Measurements from ENCODE around the gene GBF1.

Gene GBF1

DNA sequence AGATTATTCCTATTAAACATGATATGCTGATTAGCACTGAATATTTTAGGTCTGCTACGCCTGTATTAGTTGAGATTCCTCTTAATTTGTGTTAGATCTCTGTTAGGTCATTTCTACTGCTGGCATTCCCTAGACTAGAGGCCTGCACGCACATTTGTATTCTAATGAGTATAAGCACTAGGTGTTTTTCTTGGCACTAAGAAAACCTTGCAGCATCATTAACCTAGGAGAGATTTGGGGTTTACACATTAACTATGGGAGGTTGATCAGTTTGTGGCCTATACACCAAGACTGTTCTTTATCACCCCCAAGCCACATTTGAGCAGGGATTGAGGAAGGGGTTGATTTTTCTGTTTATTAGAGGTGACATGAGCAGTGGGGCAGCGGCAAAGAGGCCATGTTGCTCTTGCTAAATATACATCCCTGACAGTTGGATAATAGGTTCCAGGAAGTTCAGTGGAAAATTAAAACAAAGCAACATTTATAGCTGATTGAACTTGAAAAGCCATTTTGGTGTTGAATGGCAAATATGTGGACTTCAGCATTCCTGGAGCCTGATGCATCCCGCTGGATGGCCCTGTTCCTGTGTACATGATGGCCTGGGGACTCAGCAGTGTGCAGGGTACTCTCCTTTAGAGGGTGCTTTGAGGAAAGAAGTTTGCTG, 65.2 kb downstream of the GBF1 start:
- no peaks in the 10 kb centered on the region for H3K9me3 ChIP-seq (ENCODE audit: low read length)
- H3K4me1 ChIP-seq (ENCODE audit: insufficient read depth, low read length) = peaks cover 45% of the 10 kb centered on the region
- no peak overlapping the region for H3K9ac ChIP-seq (ENCODE audit: low read length)
- no peaks in the 10 kb centered on the region for H3K36me3 ChIP-seq (ENCODE audit: insufficient read depth, low read length)
- H3K27ac ChIP-seq (ENCODE audit: low read depth, low read length) = no peak overlapping the region
- H3K27me3 ChIP-seq (ENCODE audit: control insufficient read depth in 1 of 2, insufficient read depth in 2 of 2, low read length in 2 of 2) = no peaks in the 10 kb centered on the region
- no peak overlapping the region for H3K4me3 ChIP-seq (ENCODE audit: low read depth in 1 of 2, low read length in 2 of 2)

DNA sequence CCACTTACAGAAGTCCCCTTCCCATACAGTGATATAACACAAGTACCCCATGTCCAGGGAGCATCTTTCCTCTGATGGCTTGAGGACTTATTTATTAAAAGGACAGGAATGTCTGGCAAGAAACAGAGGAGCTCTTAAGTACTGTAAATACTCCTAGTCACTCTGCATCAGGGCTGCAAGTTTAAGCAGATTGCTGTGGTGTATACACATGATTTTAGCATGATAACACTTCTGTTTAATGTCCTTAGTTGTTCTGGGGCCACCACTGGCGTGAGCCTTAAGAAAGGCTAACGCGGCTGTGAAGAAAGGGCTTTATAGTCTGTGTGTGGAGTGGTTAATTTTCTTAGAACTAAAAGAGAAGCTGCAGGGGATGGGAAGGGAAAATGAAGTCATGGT, 65.7 kb downstream of the GBF1 start:
- Histone ChIP-seq H3K9ac (ENCODE audit: low read length) (no peak overlapping the region), H3K4me1 (ENCODE audit: insufficient read depth, low read length) (peaks cover 45% of the 10 kb centered on the region), H3K27me3 (ENCODE audit: control insufficient read depth in 1 of 2, insufficient read depth in 2 of 2, low read length in 2 of 2) (no peaks in the 10 kb centered on the region), H3K36me3 (ENCODE audit: insufficient read depth, low read length) (no peaks in the 10 kb centered on the region), H3K4me3 (ENCODE audit: low read depth in 1 of 2, low read length in 2 of 2) (no peak overlapping the region), H3K27ac (ENCODE audit: low read depth, low read length) (no peak overlapping the region), H3K9me3 (ENCODE audit: low read length) (no peaks in the 10 kb centered on the region)

DNA sequence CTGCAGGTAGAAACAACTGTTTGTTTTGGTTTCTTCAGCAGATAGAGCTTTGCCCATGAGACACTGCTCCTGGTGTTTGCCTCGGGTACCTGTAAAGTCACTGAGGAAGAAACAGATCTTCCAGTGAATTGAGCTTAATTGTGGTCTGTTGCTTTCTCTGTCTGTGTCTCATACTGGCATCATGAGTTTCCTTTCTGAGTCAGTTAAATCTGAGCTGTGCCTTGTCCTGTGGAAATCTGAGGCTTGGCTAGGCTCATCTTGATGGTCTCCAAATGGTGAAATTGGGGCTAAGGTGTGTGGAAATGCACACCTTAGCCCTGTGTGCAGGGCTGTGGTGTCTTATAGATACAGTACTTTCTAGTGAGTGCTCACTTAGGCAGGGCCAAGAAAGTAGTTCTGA, 67.4 kb downstream of the GBF1 start:
- Histone ChIP-seq H3K9me3 (ENCODE audit: low read length) (no peaks in the 10 kb centered on the region), H3K9ac (ENCODE audit: low read length) (no peak overlapping the region), H3K4me1 (ENCODE audit: insufficient read depth, low read length) (peaks cover 45% of the 10 kb centered on the region), H3K4me3 (ENCODE audit: low read depth in 1 of 2, low read length in 2 of 2) (no peak overlapping the region), H3K27ac (ENCODE audit: low read depth, low read length) (no peak overlapping the region), H3K36me3 (ENCODE audit: insufficient read depth, low read length) (no peaks in the 10 kb centered on the region), H3K27me3 (ENCODE audit: control insufficient read depth in 1 of 2, insufficient read depth in 2 of 2, low read length in 2 of 2) (no peaks in the 10 kb centered on the region)

DNA sequence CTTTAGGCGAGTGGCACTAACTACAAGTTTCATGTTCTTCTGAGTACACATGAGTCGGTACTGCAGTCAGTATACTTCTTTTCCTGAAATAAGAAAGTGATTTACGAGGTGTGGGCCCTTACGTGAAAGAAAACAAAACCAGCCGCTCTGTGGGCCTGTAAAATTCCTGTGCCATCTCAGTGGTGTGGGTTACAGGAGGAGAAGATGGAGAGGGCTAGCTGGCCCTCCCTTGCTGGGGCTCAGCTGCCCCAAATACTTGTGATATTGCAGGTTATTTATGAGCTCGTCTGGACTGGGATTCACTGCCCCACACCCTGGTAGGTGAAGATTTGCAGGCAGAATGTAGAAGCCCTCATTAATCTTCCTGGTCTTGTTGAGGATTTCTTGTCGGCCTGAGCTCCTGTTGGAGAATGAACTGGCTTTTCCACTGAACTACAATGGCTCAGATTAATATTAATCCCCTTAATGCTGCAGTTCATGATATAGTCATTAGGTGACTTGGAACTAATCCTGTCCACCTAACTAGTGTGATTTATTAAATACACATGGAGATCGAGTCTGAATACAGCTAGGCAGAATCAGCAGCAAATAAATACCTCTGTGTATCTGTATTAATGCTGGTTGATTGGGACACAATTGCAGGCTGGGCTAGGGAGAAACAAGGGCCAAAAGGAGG, 68.0 kb downstream of the GBF1 start:
- Histone ChIP-seq H3K4me1 (ENCODE audit: insufficient read depth, low read length) (peaks cover 45% of the 10 kb centered on the region), H3K27ac (ENCODE audit: low read depth, low read length) (no peak overlapping the region), H3K4me3 (ENCODE audit: low read depth in 1 of 2, low read length in 2 of 2) (no peak overlapping the region), H3K36me3 (ENCODE audit: insufficient read depth, low read length) (no peaks in the 10 kb centered on the region), H3K27me3 (ENCODE audit: control insufficient read depth in 1 of 2, insufficient read depth in 2 of 2, low read length in 2 of 2) (no peaks in the 10 kb centered on the region), H3K9me3 (ENCODE audit: low read length) (no peaks in the 10 kb centered on the region), H3K9ac (ENCODE audit: low read length) (no peak overlapping the region)

DNA sequence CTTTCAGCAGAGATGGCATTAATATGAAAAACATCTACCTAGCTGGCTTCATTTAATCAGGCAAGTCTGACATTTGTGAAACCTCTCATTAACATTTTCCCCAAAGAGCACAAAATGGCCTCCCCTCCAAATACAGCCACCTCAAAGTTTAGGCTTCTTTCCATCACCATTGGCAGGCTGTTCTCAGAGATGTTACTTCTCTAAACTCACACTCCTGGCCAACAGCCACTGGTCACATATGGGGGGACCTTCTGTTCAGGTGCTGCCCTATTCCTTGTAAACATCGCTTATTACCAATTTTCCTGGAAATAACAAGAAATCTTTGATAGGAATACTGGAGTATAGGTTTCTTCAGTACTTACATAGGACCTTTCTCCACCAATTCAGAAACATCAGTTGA, 69.5 kb downstream of the GBF1 start:
- no peak overlapping the region for H3K9ac ChIP-seq (ENCODE audit: low read length)
- no peak overlapping the region for H3K4me3 ChIP-seq (ENCODE audit: low read depth in 1 of 2, low read length in 2 of 2)
- H3K36me3 ChIP-seq (ENCODE audit: insufficient read depth, low read length) = no peaks in the 10 kb centered on the region
- H3K27me3 ChIP-seq (ENCODE audit: control insufficient read depth in 1 of 2, insufficient read depth in 2 of 2, low read length in 2 of 2) = no peaks in the 10 kb centered on the region
- H3K9me3 ChIP-seq (ENCODE audit: low read length) = no peaks in the 10 kb centered on the region
- H3K4me1 ChIP-seq (ENCODE audit: insufficient read depth, low read length) = peaks cover 45% of the 10 kb centered on the region
- H3K27ac ChIP-seq (ENCODE audit: low read depth, low read length) = no peak overlapping the region

DNA sequence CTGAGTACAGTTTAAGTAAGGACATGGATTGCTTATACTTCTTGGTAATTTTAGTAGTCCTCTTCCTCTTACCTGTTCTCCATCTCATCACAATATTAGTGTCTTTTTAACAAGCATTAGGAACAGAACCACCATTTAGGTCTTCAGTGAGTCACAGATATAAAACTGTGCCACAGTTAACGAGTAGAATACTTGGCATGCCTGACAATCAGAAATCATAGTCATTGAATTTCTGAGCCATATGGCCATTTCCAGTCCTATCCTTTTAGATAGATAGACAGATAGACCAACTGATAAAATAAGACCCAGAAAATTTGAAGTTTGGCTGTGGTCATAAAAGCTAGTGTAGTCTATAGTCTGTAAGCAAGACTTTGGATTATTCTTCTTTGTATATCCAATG, 71.1 kb downstream of the GBF1 start:
- H3K36me3 ChIP-seq (ENCODE audit: insufficient read depth, low read length) = no peaks in the 10 kb centered on the region
- H3K27me3 ChIP-seq (ENCODE audit: control insufficient read depth in 1 of 2, insufficient read depth in 2 of 2, low read length in 2 of 2) = no peaks in the 10 kb centered on the region
- H3K27ac ChIP-seq (ENCODE audit: low read depth, low read length) = no peak overlapping the region
- H3K4me3 ChIP-seq (ENCODE audit: low read depth in 1 of 2, low read length in 2 of 2) = no peak overlapping the region
- no peaks in the 10 kb centered on the region for H3K9me3 ChIP-seq (ENCODE audit: low read length)
- peaks cover 31% of the 10 kb centered on the region for H3K4me1 ChIP-seq (ENCODE audit: insufficient read depth, low read length)
- H3K9ac ChIP-seq (ENCODE audit: low read length) = no peak overlapping the region

DNA sequence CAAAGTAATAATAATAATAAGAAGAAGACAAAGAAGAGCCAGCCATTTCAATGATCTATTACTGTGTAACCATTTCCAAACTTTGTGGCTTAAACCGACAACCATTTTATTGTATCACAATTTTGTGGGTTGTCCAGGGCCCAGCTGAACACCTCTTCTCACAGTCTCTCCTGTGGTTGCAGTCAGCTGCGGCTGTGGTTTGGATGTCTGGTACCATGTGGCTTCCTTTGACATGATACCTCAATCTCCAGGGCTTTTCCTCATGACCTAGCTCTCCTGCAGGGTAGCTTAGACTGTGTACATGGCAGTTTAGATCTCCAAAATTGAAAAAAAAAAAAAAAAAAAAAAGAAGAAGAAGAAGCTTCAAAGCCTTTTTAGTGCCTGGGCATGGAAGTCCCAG, 77.6 kb downstream of the GBF1 start:
- no peak overlapping the region for H3K27ac ChIP-seq (ENCODE audit: low read depth, low read length)
- H3K36me3 ChIP-seq (ENCODE audit: insufficient read depth, low read length) = no peaks in the 10 kb centered on the region

DNA sequence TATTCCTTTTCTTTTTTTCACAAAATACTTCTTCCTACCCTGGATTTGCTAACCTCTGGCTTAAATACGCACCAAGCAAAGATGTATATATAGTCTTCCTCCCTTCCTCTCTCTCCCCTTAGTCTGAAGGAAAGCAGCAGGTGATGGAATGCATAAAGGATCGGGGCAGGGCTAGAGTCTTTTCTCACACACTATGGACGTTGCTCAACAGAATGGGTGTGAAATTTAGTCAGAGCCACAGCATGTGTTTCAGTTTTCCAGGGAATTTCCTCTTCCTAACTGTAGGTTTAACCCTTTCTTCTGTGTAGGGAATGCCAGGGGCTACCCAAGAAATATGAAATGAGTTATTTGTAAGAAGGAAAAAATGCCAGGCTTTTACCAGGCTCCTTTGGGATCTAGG, 78.7 kb downstream of the GBF1 start:
- Histone ChIP-seq H3K4me3 (ENCODE audit: low read depth in 1 of 2, low read length in 2 of 2) (no peak overlapping the region), H3K36me3 (ENCODE audit: insufficient read depth, low read length) (no peaks in the 10 kb centered on the region), H3K9ac (ENCODE audit: low read length) (no peak overlapping the region), H3K27me3 (ENCODE audit: control insufficient read depth in 1 of 2, insufficient read depth in 2 of 2, low read length in 2 of 2) (no peaks in the 10 kb centered on the region), H3K27ac (ENCODE audit: low read depth, low read length) (no peak overlapping the region), H3K9me3 (ENCODE audit: low read length) (no peaks in the 10 kb centered on the region), H3K4me1 (ENCODE audit: insufficient read depth, low read length) (peaks cover 14% of the 10 kb centered on the region)

More for the DNA sequence above, 77.6 kb downstream of the GBF1 start:
- no peaks in the 10 kb centered on the region for H3K27me3 ChIP-seq (ENCODE audit: control insufficient read depth in 1 of 2, insufficient read depth in 2 of 2, low read length in 2 of 2)
- H3K4me3 ChIP-seq (ENCODE audit: low read depth in 1 of 2, low read length in 2 of 2) = no peak overlapping the region
- H3K9ac ChIP-seq (ENCODE audit: low read length) = no peak overlapping the region
- H3K4me1 ChIP-seq (ENCODE audit: insufficient read depth, low read length) = peaks cover 14% of the 10 kb centered on the region
- no peaks in the 10 kb centered on the region for H3K9me3 ChIP-seq (ENCODE audit: low read length)

DNA sequence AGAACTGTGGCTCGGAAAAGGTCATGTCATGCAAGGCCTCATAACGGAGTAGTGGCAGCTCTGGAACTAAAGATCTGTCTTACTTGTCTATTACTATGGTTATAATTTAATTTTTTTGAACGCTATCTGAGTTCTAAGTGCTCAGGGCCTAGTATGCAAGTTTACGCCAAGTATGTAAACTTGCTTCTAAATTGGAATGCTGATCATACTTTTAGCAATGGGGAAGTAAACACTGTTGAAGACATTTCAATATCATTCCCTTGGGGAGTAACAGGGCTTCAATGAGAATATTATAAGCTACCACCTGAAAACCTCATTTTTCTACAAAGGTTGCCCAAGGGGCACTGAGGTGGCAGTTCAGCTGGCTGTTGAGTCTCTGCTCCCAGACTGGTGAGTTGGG, 80.7 kb downstream of the GBF1 start:
- Histone ChIP-seq H3K4me1 (ENCODE audit: insufficient read depth, low read length) (peaks cover 14% of the 10 kb centered on the region), H3K9ac (ENCODE audit: low read length) (no peak overlapping the region), H3K4me3 (ENCODE audit: low read depth in 1 of 2, low read length in 2 of 2) (no peak overlapping the region), H3K27ac (ENCODE audit: low read depth, low read length) (no peak overlapping the region), H3K27me3 (ENCODE audit: control insufficient read depth in 1 of 2, insufficient read depth in 2 of 2, low read length in 2 of 2) (no peaks in the 10 kb centered on the region), H3K36me3 (ENCODE audit: insufficient read depth, low read length) (no peaks in the 10 kb centered on the region), H3K9me3 (ENCODE audit: low read length) (no peaks in the 10 kb centered on the region)

DNA sequence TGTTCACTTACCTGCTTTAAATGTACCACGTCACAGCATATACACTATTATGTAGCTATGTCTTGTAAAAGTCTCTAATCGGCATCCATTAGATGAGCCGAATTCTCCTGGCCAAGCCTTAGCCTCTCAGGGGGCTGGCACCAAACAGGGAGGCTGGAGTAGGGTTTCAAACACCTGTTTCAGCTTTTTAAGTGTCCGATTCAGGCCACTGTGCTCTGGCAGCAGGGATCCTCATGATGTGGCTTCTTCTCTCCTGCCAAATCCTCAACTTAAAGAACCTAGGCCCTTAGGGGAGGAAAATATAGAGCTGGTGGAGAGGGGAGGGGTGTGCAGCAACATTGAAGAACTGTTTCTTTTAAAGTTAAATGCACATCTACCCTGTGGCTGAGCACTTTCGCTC, 81.7 kb downstream of the GBF1 start:
- H3K36me3 ChIP-seq (ENCODE audit: insufficient read depth, low read length) = no peaks in the 10 kb centered on the region
- H3K9ac ChIP-seq (ENCODE audit: low read length) = no peak overlapping the region
- H3K27me3 ChIP-seq (ENCODE audit: control insufficient read depth in 1 of 2, insufficient read depth in 2 of 2, low read length in 2 of 2) = no peaks in the 10 kb centered on the region
- no peak overlapping the region for H3K27ac ChIP-seq (ENCODE audit: low read depth, low read length)
- H3K4me3 ChIP-seq (ENCODE audit: low read depth in 1 of 2, low read length in 2 of 2) = no peak overlapping the region
- no peaks in the 10 kb centered on the region for H3K9me3 ChIP-seq (ENCODE audit: low read length)
- peaks cover 14% of the 10 kb centered on the region for H3K4me1 ChIP-seq (ENCODE audit: insufficient read depth, low read length)

DNA sequence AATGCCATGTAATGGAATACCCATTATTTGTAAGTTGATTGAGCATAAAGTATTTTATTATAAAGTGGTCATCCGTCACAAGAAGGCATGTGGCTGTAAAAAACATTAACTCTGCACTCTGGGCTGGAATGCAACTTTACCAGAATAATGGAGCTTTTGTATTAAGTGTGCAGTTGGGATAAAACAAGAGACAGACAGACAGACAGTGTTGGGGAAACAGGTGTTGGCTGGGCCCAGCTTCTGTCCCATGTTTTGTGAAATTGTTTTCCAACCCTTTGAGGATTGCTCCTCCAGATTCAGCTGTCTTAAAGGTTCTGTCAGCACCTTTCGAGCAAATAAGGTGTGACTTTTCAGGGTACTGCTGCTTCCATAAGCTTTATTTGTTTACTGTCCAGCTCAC, 82.3 kb downstream of the GBF1 start:
- Histone ChIP-seq H3K27ac (ENCODE audit: low read depth, low read length) (no peak overlapping the region), H3K36me3 (ENCODE audit: insufficient read depth, low read length) (no peaks in the 10 kb centered on the region), H3K9ac (ENCODE audit: low read length) (no peak overlapping the region), H3K27me3 (ENCODE audit: control insufficient read depth in 1 of 2, insufficient read depth in 2 of 2, low read length in 2 of 2) (no peaks in the 10 kb centered on the region), H3K9me3 (ENCODE audit: low read length) (no peaks in the 10 kb centered on the region), H3K4me1 (ENCODE audit: insufficient read depth, low read length) (peaks cover 14% of the 10 kb centered on the region), H3K4me3 (ENCODE audit: low read depth in 1 of 2, low read length in 2 of 2) (no peak overlapping the region)

DNA sequence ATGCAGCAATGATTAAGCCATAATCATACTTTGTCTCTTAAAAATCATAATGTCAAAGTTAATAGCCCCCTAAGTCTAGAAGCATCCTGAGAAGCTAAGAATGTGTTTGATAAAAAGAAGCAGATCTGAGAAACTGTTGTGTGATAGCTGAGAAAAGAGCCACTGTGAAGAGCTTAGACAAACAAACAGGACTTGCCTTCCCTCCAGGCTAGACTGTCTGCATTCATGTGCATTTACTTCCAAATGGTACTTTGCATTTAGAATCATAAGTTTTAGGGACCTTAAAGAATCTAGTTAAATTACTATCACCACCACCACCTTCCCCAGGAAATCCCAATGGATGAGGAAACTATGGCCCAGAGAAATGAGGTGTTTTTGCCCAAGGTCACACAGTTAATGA, 87.4 kb downstream of the GBF1 start:
- no peak overlapping the region for H3K27ac ChIP-seq (ENCODE audit: low read depth, low read length)
- no peaks in the 10 kb centered on the region for H3K27me3 ChIP-seq (ENCODE audit: control insufficient read depth in 1 of 2, insufficient read depth in 2 of 2, low read length in 2 of 2)
- H3K9ac ChIP-seq (ENCODE audit: low read length) = no peak overlapping the region
- no peaks in the 10 kb centered on the region for H3K4me1 ChIP-seq (ENCODE audit: insufficient read depth, low read length)
- no peak overlapping the region for H3K4me3 ChIP-seq (ENCODE audit: low read depth in 1 of 2, low read length in 2 of 2)
- H3K36me3 ChIP-seq (ENCODE audit: insufficient read depth, low read length) = no peaks in the 10 kb centered on the region
- no peaks in the 10 kb centered on the region for H3K9me3 ChIP-seq (ENCODE audit: low read length)
